Esophagus mucosa (tissue), 1 donor: ENCODE measurements around the gene ACOXL. TPM values are rescaled to one million over a fixed set of nuclear protein-coding genes. Genes with fewer than 3 reads are reported as not detected.

ENCODE experiments used
- ATAC-seq: fragments of 200-7000 bp; cut with Tn5 transposase; one replicate; pipeline ENCODE4 v1.9.1; 2020
- total RNA-seq: library from RNA; stranded (reverse); gene quantifications from one replicate; pipeline ENCODE4 v1.2.4, GENCODE V29; 2023
- donor health status: DM: yes; HTN: yes; CAD: no.

ACOXL gene
- total RNA-seq, 1 donor from 2014 or later, result not detected

- no peak for ATAC-seq
Measured at GRCh38 chr2:110755491-110756078, 23.2 kb downstream of the ACOXL start.

- no peak for ATAC-seq
Measured at GRCh38 chr2:110759411-110759810, 27.0 kb downstream of the ACOXL start.

GRCh38 chr2:110764931-110765330 is 32.6 kb downstream of the ACOXL start:
- ATAC-seq, result no peak

- ATAC-seq, result no peak
Measured at GRCh38 chr2:110766291-110766690, 33.9 kb downstream of the ACOXL start.

- ATAC-seq, result no peak
Measured at GRCh38 chr2:110768591-110768990, 36.2 kb downstream of the ACOXL start.

GRCh38 chr2:110770404-110770958 is 38.1 kb downstream of the ACOXL start:
- ATAC-seq, result peak; percentile 15

- ATAC-seq, result peak; percentile 73
Measured at GRCh38 chr2:110770959-110771431, 38.6 kb downstream of the ACOXL start.

GRCh38 chr2:110771547-110772382 is 39.4 kb downstream of the ACOXL start:
- ATAC-seq, result peak; percentile 10

GRCh38 chr2:110772383-110772755 is 40.0 kb downstream of the ACOXL start:
- ATAC-seq, result no peak

GRCh38 chr2:110773401-110773921 is 41.1 kb downstream of the ACOXL start:
- no peak for ATAC-seq

- ATAC-seq, result no peak
Measured at GRCh38 chr2:110774701-110775100, 42.3 kb downstream of the ACOXL start.

GRCh38 chr2:110777531-110778311 is 45.3 kb downstream of the ACOXL start:
- ATAC-seq, result no peak

- no peak for ATAC-seq
Measured at GRCh38 chr2:110780461-110780860, 48.1 kb downstream of the ACOXL start.

GRCh38 chr2:110783196-110783873 is 51.0 kb downstream of the ACOXL start:
- ATAC-seq, result no peak

- ATAC-seq, result no peak
Measured at GRCh38 chr2:110784047-110784631, 51.8 kb downstream of the ACOXL start.

- ATAC-seq, result no peak
Measured at GRCh38 chr2:110785439-110785838, 53.1 kb downstream of the ACOXL start.

- no peak for ATAC-seq
Measured at GRCh38 chr2:110788976-110789375, 56.6 kb downstream of the ACOXL start.

GRCh38 chr2:110789706-110790105 is 57.3 kb downstream of the ACOXL start:
- no peak for ATAC-seq

- no peak for ATAC-seq
Measured at GRCh38 chr2:110790907-110791306, 58.5 kb downstream of the ACOXL start.

GRCh38 chr2:110791435-110791834 is 59.1 kb downstream of the ACOXL start:
- ATAC-seq, result no peak

GRCh38 chr2:110793034-110793433 is 60.7 kb downstream of the ACOXL start:
- ATAC-seq, result no peak

GRCh38 chr2:110794390-110794789 is 62.0 kb downstream of the ACOXL start:
- no peak for ATAC-seq
